ENCODE measurements around the gene CRTC3.

Gene CRTC3

GRCh38 chr15:90677807-90678790, 148.4 kb downstream of the CRTC3 start:
- Histone ChIP-seq H3K9ac (ENCODE audit: insufficient read length, low read depth) (no peak overlapping the region), H3K36me3 (ENCODE audit: insufficient read depth, insufficient read length, low read length) (no peaks in the 10 kb centered on the region), H3K4me1 (ENCODE audit: insufficient read depth, insufficient read length) (no peaks in the 10 kb centered on the region), H3K27me3 (ENCODE audit: insufficient read depth, insufficient read length) (no peaks in the 10 kb centered on the region), H3K9me3 (ENCODE audit: insufficient read depth, low read length) (no peaks in the 10 kb centered on the region), H3K4me3 (ENCODE audit: insufficient read length, low read depth) (no peak overlapping the region)
- DNase-seq (ENCODE audit: low read depth, low spot score): no peak
- no peak for TF ChIP-seq ZNF274 (IDR thresholded peaks at IDR 0.05; ENCODE audit: low read depth, low read length)
- no peak for TF ChIP-seq YY1 (IDR thresholded peaks at IDR 0.05; ENCODE audit: insufficient read depth, insufficient read length)
- TF ChIP-seq SUZ12 (IDR thresholded peaks at IDR 0.05; ENCODE audit: extremely low read depth, insufficient read depth, insufficient read length): no peak

GRCh38 chr15:90679959-90680358, 150.2 kb downstream of the CRTC3 start:
- Histone ChIP-seq H3K27me3 (ENCODE audit: insufficient read depth, insufficient read length) (no peaks in the 10 kb centered on the region), H3K36me3 (ENCODE audit: insufficient read depth, insufficient read length, low read length) (no peaks in the 10 kb centered on the region), H3K4me3 (ENCODE audit: insufficient read length, low read depth) (no peak overlapping the region), H3K4me1 (ENCODE audit: insufficient read depth, insufficient read length) (no peaks in the 10 kb centered on the region), H3K9me3 (ENCODE audit: insufficient read depth, low read length) (no peaks in the 10 kb centered on the region), H3K9ac (ENCODE audit: insufficient read length, low read depth) (no peak overlapping the region)
- DNase-seq (ENCODE audit: low read depth, low spot score): no peak
- TF ChIP-seq SUZ12 (IDR thresholded peaks at IDR 0.05; ENCODE audit: extremely low read depth, insufficient read depth, insufficient read length): no peak
- TF ChIP-seq ZNF274 (IDR thresholded peaks at IDR 0.05; ENCODE audit: low read depth, low read length): no peak
- TF ChIP-seq YY1 (IDR thresholded peaks at IDR 0.05; ENCODE audit: insufficient read depth, insufficient read length): no peak

- Histone ChIP-seq H3K4me1 (ENCODE audit: insufficient read depth, insufficient read length) (no peaks in the 10 kb centered on the region), H3K9me3 (ENCODE audit: insufficient read depth, low read length) (no peaks in the 10 kb centered on the region), H3K9ac (ENCODE audit: insufficient read length, low read depth) (no peak overlapping the region), H3K27me3 (ENCODE audit: insufficient read depth, insufficient read length) (no peaks in the 10 kb centered on the region), H3K36me3 (ENCODE audit: insufficient read depth, insufficient read length, low read length) (no peaks in the 10 kb centered on the region), H3K4me3 (ENCODE audit: insufficient read length, low read depth) (no peak overlapping the region)
- DNase-seq (ENCODE audit: low read depth, low spot score): no peak
- TF ChIP-seq ZNF274 (IDR thresholded peaks at IDR 0.05; ENCODE audit: low read depth, low read length) (no peak), YY1 (IDR thresholded peaks at IDR 0.05; ENCODE audit: insufficient read depth, insufficient read length) (no peak), SUZ12 (IDR thresholded peaks at IDR 0.05; ENCODE audit: extremely low read depth, insufficient read depth, insufficient read length) (no peak)
Observed at GRCh38 chr15:90680371-90680935, 150.7 kb downstream of the CRTC3 start.

GRCh38 chr15:90681056-90681455, 151.3 kb downstream of the CRTC3 start:
- H3K4me1 ChIP-seq (ENCODE audit: insufficient read depth, insufficient read length): no peaks in the 10 kb centered on the region
- TF ChIP-seq ZNF274 (IDR thresholded peaks at IDR 0.05; ENCODE audit: low read depth, low read length): no peak
- TF ChIP-seq SUZ12 (IDR thresholded peaks at IDR 0.05; ENCODE audit: extremely low read depth, insufficient read depth, insufficient read length): no peak
- no peak for TF ChIP-seq YY1 (IDR thresholded peaks at IDR 0.05; ENCODE audit: insufficient read depth, insufficient read length)
- no peak overlapping the region for H3K4me3 ChIP-seq (ENCODE audit: insufficient read length, low read depth)
- DNase-seq (ENCODE audit: low read depth, low spot score): no peak
- H3K36me3 ChIP-seq (ENCODE audit: insufficient read depth, insufficient read length, low read length): no peaks in the 10 kb centered on the region
- no peaks in the 10 kb centered on the region for H3K27me3 ChIP-seq (ENCODE audit: insufficient read depth, insufficient read length)
- no peaks in the 10 kb centered on the region for H3K9me3 ChIP-seq (ENCODE audit: insufficient read depth, low read length)
- no peak overlapping the region for H3K9ac ChIP-seq (ENCODE audit: insufficient read length, low read depth)

- Histone ChIP-seq H3K9me3 (ENCODE audit: insufficient read depth, low read length) (no peaks in the 10 kb centered on the region), H3K27me3 (ENCODE audit: insufficient read depth, insufficient read length) (no peaks in the 10 kb centered on the region), H3K9ac (ENCODE audit: insufficient read length, low read depth) (no peak overlapping the region), H3K4me1 (ENCODE audit: insufficient read depth, insufficient read length) (no peaks in the 10 kb centered on the region), H3K36me3 (ENCODE audit: insufficient read depth, insufficient read length, low read length) (no peaks in the 10 kb centered on the region), H3K4me3 (ENCODE audit: insufficient read length, low read depth) (no peak overlapping the region)
- no peak for DNase-seq (ENCODE audit: low read depth, low spot score)
- no peak for TF ChIP-seq SUZ12 (IDR thresholded peaks at IDR 0.05; ENCODE audit: extremely low read depth, insufficient read depth, insufficient read length)
- no peak for TF ChIP-seq YY1 (IDR thresholded peaks at IDR 0.05; ENCODE audit: insufficient read depth, insufficient read length)
- TF ChIP-seq ZNF274 (IDR thresholded peaks at IDR 0.05; ENCODE audit: low read depth, low read length): no peak
Observed at GRCh38 chr15:90681480-90681879, 151.8 kb downstream of the CRTC3 start.

GRCh38 chr15:90683371-90683770, 153.6 kb downstream of the CRTC3 start:
- no peak for DNase-seq (ENCODE audit: low read depth, low spot score)
- Histone ChIP-seq H3K36me3 (ENCODE audit: insufficient read depth, insufficient read length, low read length) (no peaks in the 10 kb centered on the region), H3K9me3 (ENCODE audit: insufficient read depth, low read length) (no peaks in the 10 kb centered on the region; the same call in 1 of the 2 replicates), H3K27me3 (ENCODE audit: insufficient read depth, insufficient read length) (no peaks in the 10 kb centered on the region), H3K9ac (ENCODE audit: insufficient read length, low read depth) (no peak overlapping the region), H3K4me3 (ENCODE audit: insufficient read length, low read depth) (no peak overlapping the region), H3K4me1 (ENCODE audit: insufficient read depth, insufficient read length) (no peaks in the 10 kb centered on the region)
- no peak for TF ChIP-seq SUZ12 (IDR thresholded peaks at IDR 0.05; ENCODE audit: extremely low read depth, insufficient read depth, insufficient read length)
- no peak for TF ChIP-seq ZNF274 (IDR thresholded peaks at IDR 0.05; ENCODE audit: low read depth, low read length)
- TF ChIP-seq YY1 (IDR thresholded peaks at IDR 0.05; ENCODE audit: insufficient read depth, insufficient read length): no peak

GRCh38 chr15:90683876-90684275, 154.2 kb downstream of the CRTC3 start:
- no peaks in the 10 kb centered on the region for H3K36me3 ChIP-seq (ENCODE audit: insufficient read depth, insufficient read length, low read length)
- TF ChIP-seq SUZ12 (IDR thresholded peaks at IDR 0.05; ENCODE audit: extremely low read depth, insufficient read depth, insufficient read length) (no peak), YY1 (IDR thresholded peaks at IDR 0.05; ENCODE audit: insufficient read depth, insufficient read length) (no peak), ZNF274 (IDR thresholded peaks at IDR 0.05; ENCODE audit: low read depth, low read length) (no peak)
- H3K4me3 ChIP-seq (ENCODE audit: insufficient read length, low read depth): no peak overlapping the region
- H3K9me3 ChIP-seq (ENCODE audit: insufficient read depth, low read length): peaks cover 5% of the 10 kb centered on the region; the same call in 1 of the 2 replicates
- no peak overlapping the region for H3K9ac ChIP-seq (ENCODE audit: insufficient read length, low read depth)
- H3K27me3 ChIP-seq (ENCODE audit: insufficient read depth, insufficient read length): no peaks in the 10 kb centered on the region
- no peak for DNase-seq (ENCODE audit: low read depth, low spot score)
- no peaks in the 10 kb centered on the region for H3K4me1 ChIP-seq (ENCODE audit: insufficient read depth, insufficient read length)

Data from NT2/D1 (cell line).